Panc1 (cell line): ENCODE results near the gene CHD6.

Source experiments
- CTCF ChIP-seq: fragments of 450-650 bp; IDR thresholded peaks from 2 replicates; pipeline ENCODE4 v1.5.1; 2017; ENCODE audit warnings: mild to moderate bottlenecking
- POLR2AphosphoS5 ChIP-seq: IDR thresholded peaks from 2 replicates; pipeline ENCODE4 v1.6.1; 2012; ENCODE audit warnings: mild to moderate bottlenecking, low read depth, low read length, moderate library complexity
- REST ChIP-seq, 2 experiments: IDR thresholded peaks; 2 replicates each; pipeline ENCODE4 v1.6.1; 2011 to 2012; ENCODE audit warnings: low read depth in 2 of 2, control low read depth in 1 of 2, low read length in 1 of 2, mild to moderate bottlenecking in 1 of 2, moderate library complexity in 1 of 2; ENCODE audit not compliant: insufficient read depth in 1 of 2
- SIN3A ChIP-seq: IDR thresholded peaks from 2 replicates; pipeline ENCODE4 v1.6.1; 2012; ENCODE audit warnings: low read depth, mild to moderate bottlenecking, low read length, moderate library complexity, borderline replicate concordance; ENCODE audit not compliant: insufficient read depth

GRCh38 chr20:41367393-41367695, 250.8 kb downstream of the CHD6 start:
- TF ChIP-seq CTCF: no peak
- TF ChIP-seq REST (IDR thresholded peaks at IDR 0.05; ENCODE audit: insufficient read depth in 1 of 2, low read depth in 2 of 2, low read length in 1 of 2): no peak
- TF ChIP-seq POLR2AphosphoS5: no peak
- no peak for TF ChIP-seq SIN3A
